Fibroblast of lung (primary cell): Measurements from ENCODE around the gene SLC38A2.

Experiments
- CTCF ChIP-seq, 2 donors: IDR thresholded peaks in 1 of 2; conservative IDR thresholded peaks in 1 of 2; 1 replicate in 1 of 2; 2 replicates in 1 of 2; pipeline ENCODE4 v1.5.1; 2011 to 2012; ENCODE audit warnings: low read length in 2 of 2, control low read depth in 1 of 2, inconsistent platforms in 1 of 2, low read depth in 1 of 2, mild to moderate bottlenecking in 1 of 2
- EZH2 ChIP-seq: IDR thresholded peaks from 2 replicates; pipeline ENCODE4 v1.5.1; 2012; ENCODE audit warnings: low read length, control low read depth, mild to moderate bottlenecking; ENCODE audit errors: missing control alignments

DNA sequence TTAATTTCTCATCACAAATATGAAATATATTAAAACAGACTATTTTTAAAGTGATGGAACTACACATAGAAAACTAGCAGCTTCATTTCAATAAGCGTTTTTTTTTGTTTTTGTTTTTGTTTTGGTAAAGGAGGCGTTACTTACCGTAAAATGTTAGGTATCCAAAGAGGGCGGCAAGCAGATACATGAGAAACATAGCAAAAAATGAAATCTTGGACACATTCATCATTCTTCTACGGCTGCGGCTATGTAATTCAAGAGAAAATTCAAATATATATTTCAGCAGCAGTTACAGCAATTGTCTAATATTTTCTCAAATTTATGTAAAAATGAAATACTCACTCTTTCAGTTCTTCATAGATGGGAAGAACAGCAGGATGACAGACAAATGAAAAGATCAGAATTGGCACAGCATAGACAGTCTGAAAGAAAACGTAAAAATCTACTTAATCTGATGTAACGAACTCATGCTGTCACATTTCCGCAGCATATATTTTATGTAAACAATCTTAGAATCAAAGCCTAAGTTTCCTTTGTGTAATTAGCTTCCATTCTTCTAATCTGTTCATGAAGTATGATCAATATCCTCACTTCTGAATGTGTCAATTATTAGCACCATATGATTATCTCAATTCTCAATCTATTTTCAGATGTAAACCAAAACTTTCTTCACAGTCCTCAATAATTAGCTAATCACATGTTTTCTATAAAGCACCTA, 8.8 kb downstream of the SLC38A2 start:
- TF ChIP-seq CTCF (conservative IDR thresholded peaks at IDR 0.05 in 1 of 2, IDR thresholded peaks at IDR 0.05 in 1 of 2; ENCODE audit: low read depth in 1 of 2, low read length in 2 of 2) (no peak), EZH2 (no peak)
